Measurements from ENCODE around the gene KIF19. TPM values are rescaled to one million over a fixed set of nuclear protein-coding genes. Genes with fewer than 3 reads are reported as not detected.

KIF19 gene
- total RNA-seq, 1 experiment from 2014 or later = not detected

GRCh38 chr17:74309902-74310301 lies 16.1 kb upstream of the KIF19 start:
- intact Hi-C loops (cut with micrococcal nuclease; ENCODE audit: unreplicated experiment) = loop anchor here (5.0 kb wide), 1 partner anchor 42 kb away; no protein-coding TSS in a partner anchor
- ChIA-PET POLR2A (no interaction called here), CTCF (no interaction called here)
- in situ Hi-C loops (cut with HindIII; ENCODE audit: low pct_unique_long_range_greater_than_20kb, low sequenced_read_pairs) = no loop called here
- Histone ChIP-seq H3K27me3 (ENCODE audit: control insufficient read depth, insufficient read depth, low read length) (no peaks in the 10 kb centered on the region), H3K36me3 (ENCODE audit: control insufficient read depth, insufficient read depth, low read length) (no peaks in the 10 kb centered on the region), H3K9me3 (ENCODE audit: control insufficient read depth, insufficient read depth, low read depth, low read length) (no peaks in the 10 kb centered on the region), H3K4me3 (ENCODE audit: low read depth in 2 of 2, low read length in 2 of 2) (no peak overlapping the region), H3K4me1 (ENCODE audit: control insufficient read depth, insufficient read depth, low read length) (no peaks in the 10 kb centered on the region), H3K27ac (ENCODE audit: low read length) (no peak overlapping the region)
- no TSS peak for BruUV-seq (replicated peaks)
- no peak for ATAC-seq
- no peak for TF ChIP-seq TCF7L2 (IDR thresholded peaks at IDR 0.05; ENCODE audit: low read depth, low read length)
- TF ChIP-seq, protein P1, sequence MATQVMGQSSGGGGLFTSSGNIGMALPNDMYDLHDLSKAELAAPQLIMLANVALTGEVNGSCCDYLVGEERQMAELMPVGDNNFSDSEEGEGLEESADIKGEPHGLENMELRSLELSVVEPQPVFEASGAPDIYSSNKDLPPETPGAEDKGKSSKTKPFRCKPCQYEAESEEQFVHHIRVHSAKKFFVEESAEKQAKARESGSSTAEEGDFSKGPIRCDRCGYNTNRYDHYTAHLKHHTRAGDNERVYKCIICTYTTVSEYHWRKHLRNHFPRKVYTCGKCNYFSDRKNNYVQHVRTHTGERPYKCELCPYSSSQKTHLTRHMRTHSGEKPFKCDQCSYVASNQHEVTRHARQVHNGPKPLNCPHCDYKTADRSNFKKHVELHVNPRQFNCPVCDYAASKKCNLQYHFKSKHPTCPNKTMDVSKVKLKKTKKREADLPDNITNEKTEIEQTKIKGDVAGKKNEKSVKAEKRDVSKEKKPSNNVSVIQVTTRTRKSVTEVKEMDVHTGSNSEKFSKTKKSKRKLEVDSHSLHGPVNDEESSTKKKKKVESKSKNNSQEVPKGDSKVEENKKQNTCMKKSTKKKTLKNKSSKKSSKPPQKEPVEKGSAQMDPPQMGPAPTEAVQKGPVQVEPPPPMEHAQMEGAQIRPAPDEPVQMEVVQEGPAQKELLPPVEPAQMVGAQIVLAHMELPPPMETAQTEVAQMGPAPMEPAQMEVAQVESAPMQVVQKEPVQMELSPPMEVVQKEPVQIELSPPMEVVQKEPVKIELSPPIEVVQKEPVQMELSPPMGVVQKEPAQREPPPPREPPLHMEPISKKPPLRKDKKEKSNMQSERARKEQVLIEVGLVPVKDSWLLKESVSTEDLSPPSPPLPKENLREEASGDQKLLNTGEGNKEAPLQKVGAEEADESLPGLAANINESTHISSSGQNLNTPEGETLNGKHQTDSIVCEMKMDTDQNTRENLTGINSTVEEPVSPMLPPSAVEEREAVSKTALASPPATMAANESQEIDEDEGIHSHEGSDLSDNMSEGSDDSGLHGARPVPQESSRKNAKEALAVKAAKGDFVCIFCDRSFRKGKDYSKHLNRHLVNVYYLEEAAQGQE (IDR thresholded peaks at IDR 0.05; ENCODE audit: insufficient read depth in 1 of 2, low read depth in 2 of 2, low read length in 1 of 2) = no peak
- TF ChIP-seq, protein P2, sequence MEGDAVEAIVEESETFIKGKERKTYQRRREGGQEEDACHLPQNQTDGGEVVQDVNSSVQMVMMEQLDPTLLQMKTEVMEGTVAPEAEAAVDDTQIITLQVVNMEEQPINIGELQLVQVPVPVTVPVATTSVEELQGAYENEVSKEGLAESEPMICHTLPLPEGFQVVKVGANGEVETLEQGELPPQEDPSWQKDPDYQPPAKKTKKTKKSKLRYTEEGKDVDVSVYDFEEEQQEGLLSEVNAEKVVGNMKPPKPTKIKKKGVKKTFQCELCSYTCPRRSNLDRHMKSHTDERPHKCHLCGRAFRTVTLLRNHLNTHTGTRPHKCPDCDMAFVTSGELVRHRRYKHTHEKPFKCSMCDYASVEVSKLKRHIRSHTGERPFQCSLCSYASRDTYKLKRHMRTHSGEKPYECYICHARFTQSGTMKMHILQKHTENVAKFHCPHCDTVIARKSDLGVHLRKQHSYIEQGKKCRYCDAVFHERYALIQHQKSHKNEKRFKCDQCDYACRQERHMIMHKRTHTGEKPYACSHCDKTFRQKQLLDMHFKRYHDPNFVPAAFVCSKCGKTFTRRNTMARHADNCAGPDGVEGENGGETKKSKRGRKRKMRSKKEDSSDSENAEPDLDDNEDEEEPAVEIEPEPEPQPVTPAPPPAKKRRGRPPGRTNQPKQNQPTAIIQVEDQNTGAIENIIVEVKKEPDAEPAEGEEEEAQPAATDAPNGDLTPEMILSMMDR (IDR thresholded peaks at IDR 0.05) = no peak
- TF ChIP-seq SIN3A (IDR thresholded peaks at IDR 0.05; ENCODE audit: borderline replicate concordance, insufficient read depth, low read depth, low read length) = no peak
- no peak for TF ChIP-seq POLR2AphosphoS5 (IDR thresholded peaks at IDR 0.05; ENCODE audit: low read depth, low read length)
- no peak for DNase-seq (ENCODE audit: low read depth, low spot score)

DNA sequence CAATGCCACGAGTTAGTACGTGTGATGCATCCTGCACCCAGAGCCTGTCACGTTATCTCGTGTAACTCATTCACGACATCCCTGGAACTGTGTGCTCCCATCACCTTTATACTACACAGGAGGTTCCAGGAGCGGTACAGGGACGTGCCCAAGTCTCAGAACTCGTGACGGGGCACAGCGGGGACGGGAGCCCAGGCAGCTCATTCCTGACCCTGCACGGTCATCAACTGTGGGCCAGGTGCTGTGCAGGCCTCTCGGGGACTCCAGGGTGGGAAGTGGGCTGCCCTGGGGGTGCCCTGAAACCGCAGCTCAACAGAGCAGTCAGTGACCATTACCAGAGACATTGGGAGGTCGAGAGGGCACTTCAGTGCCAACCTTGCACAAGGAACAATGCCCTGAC lies 11.1 kb upstream of the KIF19 start:
- TF ChIP-seq SIN3A (IDR thresholded peaks at IDR 0.05; ENCODE audit: borderline replicate concordance, insufficient read depth, low read depth, low read length) = no peak
- TF ChIP-seq, protein P1 (IDR thresholded peaks at IDR 0.05; ENCODE audit: insufficient read depth in 1 of 2, low read depth in 2 of 2, low read length in 1 of 2) = no peak
- TF ChIP-seq POLR2AphosphoS5 (IDR thresholded peaks at IDR 0.05; ENCODE audit: low read depth, low read length) = no peak
- TF ChIP-seq, protein P2 (IDR thresholded peaks at IDR 0.05) = no peak
- no peak for TF ChIP-seq TCF7L2 (IDR thresholded peaks at IDR 0.05; ENCODE audit: low read depth, low read length)
- Histone ChIP-seq H3K36me3 (ENCODE audit: control insufficient read depth, insufficient read depth, low read length) (no peaks in the 10 kb centered on the region), H3K4me3 (ENCODE audit: low read depth in 2 of 2, low read length in 2 of 2) (no peak overlapping the region), H3K27ac (ENCODE audit: low read length) (no peak overlapping the region), H3K27me3 (ENCODE audit: control insufficient read depth, insufficient read depth, low read length) (no peaks in the 10 kb centered on the region), H3K9me3 (ENCODE audit: control insufficient read depth, insufficient read depth, low read depth, low read length) (no peaks in the 10 kb centered on the region), H3K4me1 (ENCODE audit: control insufficient read depth, insufficient read depth, low read length) (no peaks in the 10 kb centered on the region)
- DNase-seq (ENCODE audit: low read depth, low spot score) = no peak
- no peak for ATAC-seq
- BruUV-seq (replicated peaks) = no TSS peak
- ChIA-PET POLR2A (no interaction called here), CTCF (interaction anchor here (0.7 kb wide), 1 partner anchor 53 kb away, joined by 3 read pairs; no protein-coding TSS in a partner anchor)
- in situ Hi-C loops (cut with HindIII; ENCODE audit: low pct_unique_long_range_greater_than_20kb, low sequenced_read_pairs) = no loop called here
- intact Hi-C loops (cut with micrococcal nuclease; ENCODE audit: unreplicated experiment) = no loop called here
